Stimulated activated CD8-positive, alpha-beta memory T cell treated with anti-CD3 and anti-CD28 coated beads, Interleukin-15, amount 100 ng/mL, for 48 hours (primary cell): Measurements from ENCODE around the gene PPP1R13L.

Experiments
- DNase-seq, 2 donors: peaks; one replicate each; pipeline ENCODE4 v3.0.0-alpha.2; 2020; ENCODE audit warnings: low read depth in 2 of 2

Gene PPP1R13L

DNA sequence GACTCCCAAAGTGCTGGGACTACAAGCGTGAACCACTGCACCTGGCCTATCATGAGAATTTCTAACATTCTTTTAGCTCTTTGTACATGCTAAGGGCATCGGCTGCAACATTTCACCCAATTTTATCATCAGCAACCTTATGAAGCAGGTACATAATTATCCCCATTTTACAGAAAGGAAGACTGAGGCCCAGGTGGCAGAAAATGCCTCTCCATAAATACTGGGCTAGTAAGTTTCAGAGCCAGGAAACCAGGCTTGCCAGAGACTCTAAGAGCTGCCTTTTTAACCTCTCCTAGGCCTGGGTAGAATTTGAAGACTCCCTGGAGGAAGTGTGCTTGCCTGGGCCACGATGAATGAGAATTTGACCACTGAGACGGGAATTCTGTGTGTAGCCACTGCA lies 36.7 kb downstream of the PPP1R13L start:
- DNase-seq, result no peak

DNA sequence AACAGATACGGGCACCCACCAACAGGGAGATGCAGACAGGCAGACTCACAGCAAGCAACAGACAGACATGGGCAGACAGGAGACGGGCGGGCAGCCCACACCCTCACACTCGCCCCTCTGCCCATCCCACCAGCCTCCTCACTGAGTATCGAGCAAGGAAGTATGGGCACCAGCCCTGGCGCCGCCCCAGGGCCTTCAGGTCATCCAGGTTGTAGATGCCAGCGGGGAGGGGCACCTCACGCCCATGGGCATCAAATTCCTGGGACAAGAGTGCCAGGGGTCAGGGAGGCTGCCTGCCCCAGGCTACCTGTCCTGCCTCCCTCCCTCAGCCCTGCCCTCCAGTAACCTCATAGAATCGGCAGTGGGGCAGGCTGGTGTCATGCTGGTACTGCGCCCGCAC lies 40.2 kb downstream of the PPP1R13L start:
- DNase-seq, result no peak

DNA sequence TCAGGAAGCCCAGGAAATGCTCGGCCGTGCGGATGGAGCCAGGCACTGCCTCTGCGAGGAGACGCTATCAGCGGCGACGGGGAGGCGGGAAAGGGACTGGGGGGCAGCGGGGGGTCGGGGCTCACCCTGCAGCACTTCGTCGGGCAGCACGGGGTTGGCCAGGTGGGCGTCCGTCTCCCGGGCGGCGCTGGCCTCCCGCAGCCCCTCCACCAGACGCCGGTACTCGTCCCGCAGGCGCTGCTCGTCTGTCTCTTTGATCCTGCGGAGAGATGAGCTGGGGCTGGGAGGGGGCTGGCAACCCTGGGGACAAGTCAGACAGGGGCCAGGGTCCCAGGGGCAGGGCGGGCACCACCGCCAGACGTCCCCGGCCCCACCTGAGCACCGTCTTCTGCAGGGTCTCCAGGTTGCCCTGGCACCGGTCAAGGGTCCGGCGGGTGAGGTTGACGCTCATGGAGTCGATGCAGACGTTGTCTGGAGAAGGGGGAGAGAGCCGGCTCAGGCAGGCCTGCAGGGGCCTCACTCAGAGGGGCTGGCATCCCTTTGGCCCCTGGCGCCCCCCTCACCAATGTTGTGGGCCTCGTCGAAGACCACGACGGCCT lies 40.9 kb downstream of the PPP1R13L start:
- DNase-seq, result no peak

DNA sequence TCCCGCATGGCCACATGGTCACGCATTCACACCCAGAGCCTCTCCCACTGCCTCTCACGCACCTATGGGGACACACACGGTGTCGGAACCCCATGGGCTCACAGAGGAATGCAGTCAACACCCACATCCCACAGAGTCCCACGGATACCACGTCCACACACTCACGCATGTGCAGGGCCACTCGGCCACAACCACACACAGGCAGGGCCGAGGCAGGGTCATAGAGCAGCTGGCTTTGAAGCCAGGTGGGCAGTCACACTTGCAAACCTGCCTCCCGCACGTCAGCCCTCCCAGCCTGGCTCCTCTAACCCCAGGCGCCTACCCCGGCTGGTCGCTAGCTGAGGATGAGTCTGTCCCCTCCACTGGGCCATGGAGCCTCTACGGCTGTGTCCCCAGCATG lies 42.6 kb downstream of the PPP1R13L start:
- no peak for DNase-seq

DNA sequence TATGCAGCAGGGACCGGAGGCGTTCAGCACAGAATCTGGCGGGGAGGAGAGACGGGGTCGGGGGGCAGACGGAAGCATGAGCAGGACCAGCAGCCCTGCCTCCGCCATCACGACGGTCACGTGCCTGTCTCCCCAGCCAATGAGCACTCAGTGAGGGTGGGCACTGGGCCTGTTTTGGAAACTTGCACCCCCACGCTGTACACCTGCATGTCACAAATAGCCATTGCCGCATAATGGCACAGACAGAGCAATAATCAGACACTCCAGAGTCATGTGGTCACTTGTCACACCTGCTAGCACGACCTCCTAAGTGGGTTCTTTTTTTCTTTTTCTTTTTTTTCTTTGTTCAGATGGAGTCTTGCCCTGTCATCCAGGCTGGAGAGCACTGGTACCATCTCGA lies 43.3 kb downstream of the PPP1R13L start:
- no peak for DNase-seq

- no peak for DNase-seq
Measured at GRCh38 chr19:45358213-45358792, 46.6 kb downstream of the PPP1R13L start.

- no peak for DNase-seq
Measured at GRCh38 chr19:45357445-45357783, 47.5 kb downstream of the PPP1R13L start.

GRCh38 chr19:45356760-45357444 lies 48.0 kb downstream of the PPP1R13L start:
- no peak for DNase-seq

GRCh38 chr19:45355910-45356309 lies 49.0 kb downstream of the PPP1R13L start:
- DNase-seq, result no peak

GRCh38 chr19:45355402-45355801 lies 49.5 kb downstream of the PPP1R13L start:
- DNase-seq, result no peak

DNA sequence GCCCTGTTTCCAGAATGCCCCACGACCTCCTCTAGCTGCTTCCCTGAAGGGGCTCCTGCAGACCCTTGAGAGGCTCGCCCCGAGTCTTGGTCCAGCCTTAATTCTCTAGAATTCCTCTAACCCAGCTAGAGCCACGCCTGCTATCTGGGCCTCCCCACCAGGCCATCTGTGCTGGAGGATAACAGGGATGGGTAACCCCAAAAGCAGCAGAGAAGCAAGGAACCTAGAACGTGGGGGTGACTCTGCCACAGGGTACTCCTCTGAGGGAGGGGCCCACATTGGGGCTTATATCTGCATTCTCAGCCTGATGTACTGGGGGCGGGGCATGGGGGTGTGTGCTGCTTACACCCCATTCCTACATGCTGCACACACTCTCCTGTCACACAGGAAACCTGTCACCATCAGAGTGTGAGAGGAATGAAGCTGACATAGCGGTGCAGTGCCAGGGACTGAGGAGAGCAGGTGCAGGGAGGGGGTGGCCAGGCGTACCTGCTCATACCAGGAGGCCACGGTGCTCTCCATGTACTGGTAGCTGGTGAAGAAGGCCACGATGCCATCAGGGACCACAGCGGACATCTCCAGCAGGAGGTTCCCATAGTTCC lies 50.5 kb downstream of the PPP1R13L start:
- DNase-seq, result no peak

DNA sequence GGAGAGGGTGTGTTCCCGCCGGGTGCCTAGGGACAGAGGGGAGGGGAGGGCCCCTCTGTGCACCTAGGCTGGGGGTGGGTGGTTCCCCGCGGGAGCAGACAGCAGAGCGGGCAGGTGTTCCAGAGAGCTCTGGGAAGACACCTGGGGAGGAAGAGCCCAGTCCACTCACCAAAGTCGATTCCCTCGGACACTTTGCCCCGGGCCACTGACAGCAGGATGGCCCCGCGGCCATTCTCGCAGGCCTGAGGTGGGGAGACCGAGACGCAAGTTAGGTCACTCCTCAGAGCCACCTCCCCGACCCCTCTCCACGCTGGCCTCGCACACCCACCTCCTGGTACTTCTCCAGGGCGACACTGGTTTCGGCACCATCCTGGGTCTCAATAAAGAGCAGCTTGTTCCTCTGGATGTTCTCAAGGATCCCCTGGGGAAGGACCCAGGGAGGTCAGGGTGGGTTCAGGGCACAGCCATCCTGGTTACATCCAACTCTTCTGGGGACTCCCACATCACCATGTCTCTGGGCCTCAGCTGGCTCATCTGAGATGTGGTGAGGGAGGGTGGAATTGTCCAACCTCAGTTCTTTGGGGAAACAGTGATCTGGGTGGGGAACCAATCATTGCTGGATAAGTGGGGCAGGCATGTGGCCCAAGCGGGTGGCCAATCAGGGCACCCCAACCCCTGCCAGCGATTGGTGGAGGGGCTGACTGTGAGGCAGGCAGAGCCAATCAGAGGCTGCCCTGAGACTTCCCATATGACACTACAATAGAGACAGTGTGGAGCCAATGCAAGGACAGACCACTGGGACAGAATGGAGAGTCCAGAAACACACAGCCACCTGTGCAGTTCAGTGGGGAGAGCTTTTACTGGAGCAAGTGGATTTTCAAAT lies 51.7 kb downstream of the PPP1R13L start:
- DNase-seq, result no peak

GRCh38 chr19:45352471-45352870 lies 52.4 kb downstream of the PPP1R13L start:
- no peak for DNase-seq

DNA sequence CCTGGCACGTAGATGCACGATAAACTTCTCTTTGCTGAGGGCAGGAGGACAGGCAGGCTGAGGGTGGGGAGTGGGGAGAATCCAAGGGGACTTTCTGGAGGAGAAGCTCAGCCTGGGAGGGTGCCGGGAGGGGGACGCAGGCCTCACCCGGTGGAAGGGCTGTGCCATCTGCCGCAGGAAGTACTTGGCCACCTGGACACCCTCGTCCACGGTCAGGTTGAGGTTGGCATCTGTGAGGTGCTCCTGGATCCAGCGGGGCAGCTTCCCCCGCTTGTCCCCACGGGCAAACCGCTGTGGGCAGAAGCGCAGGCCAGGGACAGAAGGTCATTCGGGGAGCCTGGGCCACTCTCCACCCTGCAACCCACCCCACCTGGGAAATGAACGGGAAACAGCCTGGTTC lies 52.8 kb downstream of the PPP1R13L start:
- DNase-seq, result no peak

DNA sequence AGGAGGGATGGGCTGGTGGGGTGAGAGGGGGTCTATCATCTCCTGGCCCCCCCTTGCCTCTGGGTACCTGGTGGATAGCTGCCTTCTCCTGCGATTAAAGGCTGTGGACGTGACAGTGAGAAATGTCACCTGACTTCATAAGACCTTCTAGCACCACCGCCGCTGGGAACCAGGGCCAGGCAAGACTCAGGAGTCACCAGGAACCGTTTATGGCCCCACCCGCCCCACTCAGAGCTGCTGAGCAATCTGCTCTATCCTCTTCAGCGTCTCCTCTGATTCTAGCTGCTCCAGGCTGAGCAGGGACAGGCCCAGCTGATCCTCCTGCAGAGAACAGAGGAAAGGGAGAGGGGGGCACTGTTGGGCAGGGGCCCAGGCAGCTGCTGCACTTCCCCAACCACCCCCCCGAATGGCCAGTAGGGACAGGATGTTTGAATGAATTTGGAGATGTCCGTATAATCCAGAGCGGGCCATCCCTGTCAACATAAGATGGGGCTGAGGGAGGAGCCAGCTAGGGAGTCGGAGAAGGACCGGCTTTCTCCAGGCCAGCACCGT lies 53.4 kb downstream of the PPP1R13L start:
- no peak for DNase-seq

GRCh38 chr19:45350477-45351058 lies 54.3 kb downstream of the PPP1R13L start:
- DNase-seq, result no peak

DNA sequence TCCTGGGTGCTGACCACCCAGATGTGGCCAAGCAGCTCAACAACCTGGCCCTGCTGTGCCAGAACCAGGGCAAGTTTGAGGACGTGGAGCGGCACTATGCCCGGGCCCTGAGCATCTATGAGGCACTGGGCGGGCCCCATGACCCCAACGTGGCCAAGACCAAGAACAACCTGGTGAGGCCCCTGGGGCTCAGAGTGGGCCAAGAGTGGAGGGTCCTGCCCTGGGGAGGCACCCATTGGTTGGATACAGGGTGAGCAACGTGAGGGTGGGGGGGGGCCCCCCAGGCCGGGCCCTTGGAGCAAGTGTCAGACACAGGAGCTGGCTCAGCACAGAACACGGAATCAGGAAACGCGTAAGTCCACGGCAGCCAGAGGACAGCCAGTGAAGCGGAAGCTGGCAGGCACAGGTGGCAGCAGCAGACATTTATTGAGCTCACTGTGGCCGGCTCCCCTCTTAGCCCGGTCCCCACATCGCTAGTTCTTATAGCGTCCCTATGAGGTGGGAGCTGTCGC lies 55.4 kb downstream of the PPP1R13L start:
- no peak for DNase-seq

GRCh38 chr19:45349126-45349415 lies 55.8 kb downstream of the PPP1R13L start:
- no peak for DNase-seq

DNA sequence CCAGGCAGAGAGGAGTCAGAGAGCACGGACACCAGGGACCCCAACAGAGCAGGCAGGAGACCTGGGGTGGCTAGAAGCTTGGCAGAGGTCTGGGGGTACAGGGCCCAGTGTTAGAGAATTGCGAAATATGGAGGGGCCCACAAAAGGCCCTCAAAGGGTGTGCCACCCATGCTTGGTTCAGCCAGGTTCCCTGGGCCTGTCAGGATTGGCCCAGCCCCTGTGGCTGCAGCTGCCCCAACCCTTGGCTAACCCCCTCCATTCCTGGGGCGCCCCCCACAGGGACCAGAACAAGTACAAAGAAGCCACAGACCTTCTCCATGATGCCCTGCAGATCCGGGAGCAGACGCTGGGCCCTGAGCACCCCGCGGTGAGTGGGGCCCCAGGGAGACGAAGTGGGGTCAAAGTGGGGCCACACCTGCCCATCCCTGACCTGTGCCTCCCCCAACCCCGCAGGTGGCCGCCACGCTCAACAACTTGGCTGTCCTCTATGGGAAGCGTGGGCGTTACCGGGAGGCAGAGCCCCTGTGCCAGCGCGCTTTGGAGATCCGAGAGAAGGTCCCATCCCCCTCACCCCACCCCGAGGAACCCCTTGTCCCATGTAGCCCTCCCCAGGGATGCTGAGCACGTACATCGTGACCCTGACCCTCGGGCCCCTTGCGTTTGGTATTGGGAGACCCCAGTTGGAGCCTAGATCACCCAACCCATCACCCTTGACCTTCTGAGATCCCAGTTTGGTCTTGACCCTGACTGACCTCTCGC lies 56.3 kb downstream of the PPP1R13L start:
- DNase-seq, result no peak

- DNase-seq, result no peak
Measured at GRCh38 chr19:45347570-45348366, 57.1 kb downstream of the PPP1R13L start.
